SH-SY5Y (cell line): Measurements from ENCODE around the gene SDHA.

ENCODE experiments used
- GATA2 ChIP-seq: IDR thresholded peaks from 2 replicates; pipeline ENCODE4 v1.6.1; 2011; ENCODE audit warnings: mild to moderate bottlenecking, low read depth, low read length
- GATA3 ChIP-seq: IDR thresholded peaks from 2 replicates; pipeline ENCODE4 v1.6.1; 2011; ENCODE audit warnings: low read depth, mild to moderate bottlenecking, low read length, moderate library complexity

SDHA gene

GRCh38 chr5:199197-199949, 18.7 kb upstream of the SDHA start:
- TF ChIP-seq GATA2 = no peak
- no peak for TF ChIP-seq GATA3

GRCh38 chr5:199950-200645, 18.0 kb upstream of the SDHA start:
- TF ChIP-seq GATA2 (no peak), GATA3 (no peak)

- TF ChIP-seq GATA3 (no peak), GATA2 (no peak)
Observed at GRCh38 chr5:200985-201384, 17.1 kb upstream of the SDHA start.

GRCh38 chr5:201672-202071, 16.4 kb upstream of the SDHA start:
- no peak for TF ChIP-seq GATA3

GRCh38 chr5:203246-203930, 14.7 kb upstream of the SDHA start:
- TF ChIP-seq GATA2 = no peak
- TF ChIP-seq GATA3 = no peak

- TF ChIP-seq GATA2 (no peak), GATA3 (no peak)
Observed at GRCh38 chr5:204001-204400, 14.1 kb upstream of the SDHA start.

- TF ChIP-seq GATA3 = no peak
- TF ChIP-seq GATA2 = no peak
Observed at GRCh38 chr5:204462-204861, 13.7 kb upstream of the SDHA start.

GRCh38 chr5:204966-205670, 13.0 kb upstream of the SDHA start:
- TF ChIP-seq GATA2 (no peak), GATA3 (no peak)

- no peak for TF ChIP-seq GATA3
- no peak for TF ChIP-seq GATA2
Observed at GRCh38 chr5:206406-206805, 11.7 kb upstream of the SDHA start.

- TF ChIP-seq GATA2 = no peak
- no peak for TF ChIP-seq GATA3
Observed at GRCh38 chr5:206927-207536, 11.1 kb upstream of the SDHA start.

- TF ChIP-seq GATA2 = no peak
Observed at GRCh38 chr5:207599-207998, 10.5 kb upstream of the SDHA start.

- no peak for TF ChIP-seq GATA3
- TF ChIP-seq GATA2 = no peak
Observed at GRCh38 chr5:208449-209114, 9.5 kb upstream of the SDHA start.

GRCh38 chr5:213803-214395, 4.2 kb upstream of the SDHA start:
- no peak for TF ChIP-seq GATA2
- no peak for TF ChIP-seq GATA3
